ENCODE measurements around the gene CCDC38.
A peak's percentile ranks its signal among the peaks of the same experiment; 100 is the strongest.
"Not testable (repeated sequence)": the region's sequence is repeated elsewhere in the genome, so short reads cannot be mapped to it uniquely, and the experiment has no call there.

Gene CCDC38

GRCh38 chr12:95882873-95883272 lies 59.5 kb downstream of the CCDC38 start:
- DNase-seq (ENCODE audit: low spot score), result no peak

GRCh38 chr12:95882080-95882479 lies 60.3 kb downstream of the CCDC38 start:
- DNase-seq (ENCODE audit: low spot score), result no peak

- DNase-seq (ENCODE audit: low spot score), result no peak
These were observed 61.0 kb downstream of the CCDC38 start for GRCh38 chr12:95881331-95881955.

GRCh38 chr12:95880895-95881294 lies 61.5 kb downstream of the CCDC38 start:
- DNase-seq (ENCODE audit: low spot score), result no peak

- DNase-seq (ENCODE audit: low spot score), result no peak
These were observed 64.8 kb downstream of the CCDC38 start for GRCh38 chr12:95877622-95878021.

GRCh38 chr12:95874452-95874851 lies 68.0 kb downstream of the CCDC38 start:
- DNase-seq (ENCODE audit: low spot score), result no peak

- no peak for DNase-seq (ENCODE audit: low spot score)
These were observed 71.5 kb downstream of the CCDC38 start for GRCh38 chr12:95870897-95871296.

- DNase-seq (ENCODE audit: low spot score), result no peak
These were observed 79.1 kb downstream of the CCDC38 start for GRCh38 chr12:95863337-95863736.

- no peak for DNase-seq (ENCODE audit: low spot score)
These were observed 80.4 kb downstream of the CCDC38 start for GRCh38 chr12:95862038-95862437.

GRCh38 chr12:95859947-95860850 lies 82.2 kb downstream of the CCDC38 start:
- DNase-seq (ENCODE audit: low spot score), result no peak

GRCh38 chr12:95859344-95859816 lies 83.0 kb downstream of the CCDC38 start:
- DNase-seq (ENCODE audit: low spot score), result peak; percentile 6

GRCh38 chr12:95858451-95859343 lies 83.7 kb downstream of the CCDC38 start, which contains the start of gene SNRPF:
TSS of gene SNRPF (plus strand) at chr12:95858952. CDS start at chr12:95859074, 122 bp downstream.
- peak; percentile 98 for DNase-seq (ENCODE audit: low spot score)

GRCh38 chr12:95857799-95858198 lies 84.6 kb downstream of the CCDC38 start:
- no peak for DNase-seq (ENCODE audit: low spot score)

GRCh38 chr12:95857156-95857555 lies 85.3 kb downstream of the CCDC38 start:
- no peak for DNase-seq (ENCODE audit: low spot score)

GRCh38 chr12:95852133-95852532 lies 90.3 kb downstream of the CCDC38 start:
- DNase-seq (ENCODE audit: low spot score), result no peak

- DNase-seq (ENCODE audit: low spot score), result no peak
These were observed 90.8 kb downstream of the CCDC38 start for GRCh38 chr12:95851606-95852005.

GRCh38 chr12:95848575-95849388 lies 93.6 kb downstream of the CCDC38 start:
- peak; percentile 47 for DNase-seq (ENCODE audit: low spot score)

GRCh38 chr12:95842426-95842825 lies 100.0 kb downstream of the CCDC38 start:
- DNase-seq (ENCODE audit: low spot score), result not testable (repeated sequence)

GRCh38 chr12:95838125-95838524 lies 104.3 kb downstream of the CCDC38 start:
- DNase-seq (ENCODE audit: low spot score), result no peak

GRCh38 chr12:95837240-95838038 lies 105.0 kb downstream of the CCDC38 start:
- no peak for DNase-seq (ENCODE audit: low spot score)

Measured in Ammon's horn (tissue), 1 donor.